Gastroesophageal sphincter (tissue), 4 donors: ENCODE data around the gene FBXO46. TPM values are rescaled to one million over a fixed set of nuclear protein-coding genes. Genes with fewer than 3 reads are reported as not detected.

Source experiments
- ATAC-seq: fragments of 150-250 bp; one replicate; pipeline ENCODE4 v1.9.1; 2016; ENCODE audit warnings: mild to moderate bottlenecking, moderate library complexity
- H3K27ac ChIP-seq, 4 donors: fragments of 200-600 bp; sonication (generic) in 3 of 4; 1 replicate in 3 of 4; 2 replicates in 1 of 4; pipeline ENCODE4 v1.5.1; 2016 to 2019
- H3K27me3 ChIP-seq: fragments of 200-600 bp; sonication (generic); one replicate; pipeline ENCODE4 v1.5.1; 2019
- H3K36me3 ChIP-seq, 2 donors: fragments of 200-600 bp; sonication (generic); one replicate each; pipeline ENCODE4 v1.5.1; 2019; ENCODE audit warnings: control low read depth in 1 of 2
- H3K4me1 ChIP-seq, 3 donors: fragments of 200-600 bp; sonication (generic); 1 replicate in 2 of 3; 2 replicates in 1 of 3; pipeline ENCODE4 v1.5.1; 2016 to 2019; ENCODE audit warnings: control low read depth in 2 of 3
- H3K4me3 ChIP-seq, 2 donors: fragments of 200-600 bp; sonication (generic); one replicate each; pipeline ENCODE4 v1.5.1; 2019; ENCODE audit warnings: mild to moderate bottlenecking in 1 of 2, moderate library complexity in 1 of 2
- H3K9me3 ChIP-seq, 3 donors: fragments of 200-600 bp; sonication (generic); one replicate each; pipeline ENCODE4 v1.5.1; 2017 to 2019; ENCODE audit warnings: control low read depth in 2 of 3
- CTCF ChIP-seq, 4 experiments: fragments of 200-600 bp in 2 of 4; fragments of 450-650 bp in 2 of 4; sonication (generic) in 1 of 4; IDR thresholded peaks; one replicate each; pipeline ENCODE4 v1.5.1; 2017 to 2019; ENCODE audit warnings: antibody characterized with exemption in 4 of 4, mild to moderate bottlenecking in 2 of 4, moderate library complexity in 2 of 4
- EP300 ChIP-seq: sonication (generic); formaldehyde crosslinking; IDR thresholded peaks from one replicate; pipeline ENCODE4 v1.6.1; 2017; ENCODE audit warnings: antibody characterized with exemption, mild to moderate bottlenecking
- POLR2A ChIP-seq, 2 donors: fragments of 450-650 bp; IDR thresholded peaks; one replicate each; pipeline ENCODE4 v1.6.1; 2017; ENCODE audit warnings: antibody characterized with exemption in 2 of 2, mild to moderate bottlenecking in 2 of 2, moderate library complexity in 1 of 2
- POLR2AphosphoS5 ChIP-seq: sonication (generic); formaldehyde crosslinking; IDR thresholded peaks from one replicate; pipeline ENCODE4 v1.6.1; 2017; ENCODE audit warnings: antibody characterized with exemption
- WGBS, 2 donors: methylation state at CpG; one replicate each; pipeline ENCODE4 v1.1.5; 2018; ENCODE audit warnings: low coverage in 1 of 2; 5-methylcytosine and 5-hydroxymethylcytosine counted together
- total RNA-seq, 4 donors: library from RNA; depleted of rRNA; stranded (reverse); fragments of >200 nt; gene quantifications; one replicate each; pipeline ENCODE4 v1.1.0, GENCODE V29; 2016

Gene FBXO46
- total RNA-seq, 4 donors from 2014 or later: 12.1 to 20.5 (median 14.9) TPM

- ATAC-seq: no peak
- Histone ChIP-seq H3K27me3 (no peaks in the 10 kb centered on the region), H3K36me3 (peaks cover 0 to 21% of the 10 kb centered on the region in 2 donors), H3K4me1 (peaks cover 3 to 74% (median 42%) of the 10 kb centered on the region in 3 donors), H3K27ac (peak overlapping the region; percentile 86 to 99 (median 98)), H3K4me3 (peak overlapping the region; percentile 65 to 93), H3K9me3 (no peaks in the 10 kb centered on the region)
- 3% methylated on average over 7 of the region's 33 CpGs; no CpG with 5 or more reads in 1 of the 2 donors for WGBS, 2 donors
- TF ChIP-seq POLR2A (IDR thresholded peaks at IDR 0.05) (no peak), POLR2AphosphoS5 (no peak), EP300 (no peak), CTCF (IDR thresholded peaks at IDR 0.05) (no peak)
These were observed 37.9 kb upstream of the FBXO46 start for GRCh38 chr19:45768655-45768983.

DNA sequence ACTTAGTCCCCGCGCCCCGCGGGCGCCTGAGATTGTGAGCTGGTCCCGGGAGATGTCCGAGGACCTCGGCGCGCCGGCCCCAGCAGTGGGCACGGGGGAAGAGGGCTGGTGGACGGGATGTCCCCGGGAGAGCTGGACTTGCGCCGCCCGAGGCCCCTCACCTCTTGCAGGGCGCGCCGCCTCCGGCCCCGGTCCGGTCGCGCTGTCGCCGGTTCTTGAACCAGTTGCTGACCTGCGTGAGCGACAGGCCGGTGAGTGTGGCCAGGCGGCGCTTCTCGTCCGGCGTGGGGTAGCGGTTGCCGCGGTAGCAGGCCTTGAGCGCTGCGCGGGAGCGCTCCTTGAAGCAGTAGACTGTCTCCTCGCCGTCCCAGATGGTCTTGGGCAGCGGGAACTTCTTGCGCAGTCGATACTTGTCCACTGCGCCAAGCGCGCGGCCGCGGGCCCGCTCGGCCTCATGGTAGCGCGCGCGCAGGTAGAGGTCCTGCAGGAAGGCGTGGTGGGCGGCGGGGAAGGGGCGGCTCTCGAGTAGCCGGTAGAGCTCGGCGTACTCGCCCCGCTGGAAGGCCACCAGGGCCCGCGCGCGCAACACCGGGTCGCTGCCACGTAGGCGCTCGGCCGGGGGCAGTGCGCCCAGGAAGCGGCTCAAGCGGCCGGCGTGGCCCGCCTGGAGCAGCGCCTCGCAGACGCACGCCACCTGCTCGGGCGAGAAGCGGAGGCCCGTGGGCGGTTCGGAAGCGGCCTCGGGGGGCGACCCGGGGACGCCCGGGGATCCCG, 37.4 kb upstream of the FBXO46 start:
- Histone ChIP-seq H3K36me3 (peaks cover 0 to 15% of the 10 kb centered on the region in 2 donors), H3K27ac (peak overlapping the region; percentile 86 to 99 (median 98)), H3K27me3 (no peaks in the 10 kb centered on the region), H3K4me3 (peak overlapping the region; percentile 65 to 93), H3K4me1 (peaks cover 3 to 74% (median 42%) of the 10 kb centered on the region in 3 donors), H3K9me3 (no peaks in the 10 kb centered on the region)
- 0% methylated on average over 6 of the region's 102 CpGs; no CpG with 5 or more reads in 1 of the 2 donors for WGBS, 2 donors
- ATAC-seq: no peak
- TF ChIP-seq POLR2A (IDR thresholded peaks at IDR 0.05) (peak; percentile 50 to 51), POLR2AphosphoS5 (peak; percentile 64), CTCF (IDR thresholded peaks at IDR 0.05) (no peak), EP300 (no peak)

DNA sequence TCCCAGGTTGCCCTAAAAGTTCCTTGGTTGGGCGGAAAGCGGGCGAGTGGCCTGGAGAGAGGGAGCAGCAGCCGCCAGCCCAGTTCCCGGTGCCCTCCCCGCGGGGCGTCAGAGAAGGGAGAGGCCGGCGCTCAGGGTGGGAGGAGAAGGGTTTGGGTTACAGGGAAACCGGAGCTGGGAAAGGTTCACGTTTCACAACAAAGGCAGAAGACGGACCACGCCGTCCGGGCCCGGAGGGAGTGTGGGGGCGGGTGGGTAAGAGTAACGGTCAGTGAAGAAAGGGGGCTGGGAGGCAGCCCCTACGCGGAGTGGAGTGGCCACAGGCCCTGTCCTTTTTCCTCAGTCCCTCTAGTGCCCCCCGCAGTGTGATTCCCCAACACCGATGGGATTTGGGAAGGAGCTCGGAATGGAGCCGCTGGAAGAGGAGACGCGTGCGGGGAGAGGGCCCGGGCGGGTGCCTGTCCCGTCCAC, 36.7 kb upstream of the FBXO46 start:
- Histone ChIP-seq H3K9me3 (no peaks in the 10 kb centered on the region), H3K27ac (peak overlapping the region; percentile 86 to 99 (median 98)), H3K36me3 (peaks cover 0 to 9% of the 10 kb centered on the region in 2 donors), H3K27me3 (no peaks in the 10 kb centered on the region), H3K4me3 (peak overlapping the region; percentile 65 to 93), H3K4me1 (peaks cover 3 to 74% (median 42%) of the 10 kb centered on the region in 3 donors)
- ATAC-seq: peak; percentile 4
- no CpG with 5 or more reads among the region's 31 CpGs for WGBS, 2 donors
- TF ChIP-seq POLR2A (IDR thresholded peaks at IDR 0.05): peak; percentile 53 to 80
- TF ChIP-seq POLR2AphosphoS5: peak; percentile 74
- no peak for TF ChIP-seq EP300

DNA sequence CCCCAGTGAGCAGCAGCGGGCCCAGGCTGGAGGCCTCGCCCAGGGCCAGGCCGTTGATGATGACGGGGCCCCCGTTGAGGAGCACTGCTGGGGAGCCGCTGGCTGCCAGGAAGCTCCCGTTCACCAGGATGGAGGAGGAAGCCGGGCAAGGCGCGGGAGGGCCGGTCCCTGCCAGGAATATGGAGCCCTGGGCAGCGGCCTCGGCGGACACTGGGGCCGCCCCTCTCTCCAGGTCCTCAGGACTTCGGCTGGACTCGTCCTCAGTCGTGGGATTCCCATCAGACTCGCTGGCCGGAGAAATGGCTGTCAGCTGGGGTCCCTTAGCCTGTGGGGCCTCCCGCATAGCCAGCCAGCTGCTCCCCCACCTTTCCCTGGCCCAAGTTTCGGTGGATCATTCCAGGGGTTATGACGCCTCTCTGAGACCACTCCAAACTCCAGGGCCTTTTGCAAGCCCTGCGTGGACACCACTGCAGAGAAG, 36.2 kb upstream of the FBXO46 start:
- no peak for ATAC-seq
- Histone ChIP-seq H3K27ac (peak overlapping the region; percentile 86 to 99 (median 98)), H3K4me1 (peaks cover 3 to 72% (median 42%) of the 10 kb centered on the region in 3 donors), H3K4me3 (peak overlapping the region; percentile 65 to 93), H3K9me3 (no peaks in the 10 kb centered on the region), H3K36me3 (peaks cover 0 to 7% of the 10 kb centered on the region in 2 donors), H3K27me3 (no peaks in the 10 kb centered on the region)
- TF ChIP-seq CTCF (IDR thresholded peaks at IDR 0.05): no peak
- no peak for TF ChIP-seq POLR2AphosphoS5
- TF ChIP-seq EP300: no peak
- no peak for TF ChIP-seq POLR2A (IDR thresholded peaks at IDR 0.05)
- WGBS, 2 donors: no CpG with 5 or more reads among the region's 24 CpGs

DNA sequence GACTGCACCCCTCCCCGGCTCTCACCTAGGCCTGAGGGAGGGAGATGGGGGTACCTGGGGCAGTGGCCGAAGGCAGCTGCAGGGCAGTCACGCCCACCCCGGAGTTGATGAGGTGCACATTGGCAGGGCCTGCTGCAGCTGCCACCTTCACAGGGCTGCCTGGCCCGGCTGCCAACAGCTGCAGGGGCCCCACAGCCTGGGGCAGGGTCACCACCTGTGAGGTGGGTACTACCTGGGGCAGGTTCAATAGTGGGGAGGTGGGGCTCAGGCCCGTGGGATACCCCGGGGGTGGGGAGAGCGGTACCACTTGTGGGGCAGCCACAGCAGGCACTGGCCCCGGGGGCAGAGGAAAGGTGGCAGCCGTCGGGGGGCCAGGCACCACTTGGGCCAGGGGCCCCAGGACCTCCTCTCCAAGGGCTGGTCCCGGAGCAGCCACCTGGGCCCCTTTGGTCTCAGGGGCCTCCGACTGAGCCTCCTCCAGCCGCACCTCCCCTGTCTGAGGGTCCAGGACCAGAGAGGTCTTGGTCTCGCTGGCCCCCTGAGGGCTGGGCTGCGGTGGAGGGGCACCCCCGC, 35.7 kb upstream of the FBXO46 start:
- peaks cover 3 to 67% (median 42%) of the 10 kb centered on the region in 3 donors for H3K4me1 ChIP-seq

More for the DNA sequence above, 35.7 kb upstream of the FBXO46 start:
- no CpG with 5 or more reads among the region's 17 CpGs for WGBS, 2 donors
- Histone ChIP-seq H3K9me3 (no peaks in the 10 kb centered on the region), H3K27me3 (no peaks in the 10 kb centered on the region), H3K27ac (peak overlapping the region; percentile 86 to 99 (median 98)), H3K4me3 (peak overlapping the region; percentile 65 to 93), H3K36me3 (peaks cover 0 to 3% of the 10 kb centered on the region in 2 donors)
- TF ChIP-seq CTCF (IDR thresholded peaks at IDR 0.05): peak in 1 of 4 experiments; percentile 2
- no peak for TF ChIP-seq POLR2A (IDR thresholded peaks at IDR 0.05)
- ATAC-seq: no peak
